Prostate gland (tissue), 2 donors: ENCODE results near the gene AFF3. TPM values are rescaled to one million over a fixed set of nuclear protein-coding genes. Genes with fewer than 3 reads are reported as not detected.

Experiments used
- DNase-seq: peaks from one replicate; pipeline ENCODE4 v3.0.0-alpha.2; 2019; ENCODE audit warnings: low spot score
- H3K27ac ChIP-seq, 2 donors: fragments of 200-600 bp; sonication (generic); 2 replicates each; pipeline ENCODE4 v1.5.1; 2017 to 2019
- H3K27me3 ChIP-seq: fragments of 200-600 bp; sonication (generic); replicated peaks from 2 replicates; pipeline ENCODE4 v1.5.1; 2019; ENCODE audit not compliant: insufficient read depth
- H3K36me3 ChIP-seq, 2 donors: fragments of 200-600 bp; sonication (generic); 1 replicate in 1 of 2; 2 replicates in 1 of 2; pipeline versions ENCODE4 v1.5.1 to v1.8.1; 2017 to 2019
- H3K4me1 ChIP-seq: fragments of 200-600 bp; sonication (generic); replicated peaks from 2 replicates; pipeline ENCODE4 v1.5.1; 2019
- H3K4me3 ChIP-seq, 2 donors: fragments of 200-600 bp; sonication (generic); 2 replicates each; pipeline ENCODE4 v1.5.1; 2017 to 2019
- H3K9me3 ChIP-seq: fragments of 200-600 bp; sonication (generic); 2 replicates; pipeline ENCODE4 v1.5.1; 2017
- CTCF ChIP-seq, 4 experiments: fragments of 200-600 bp in 2 of 4; fragments of 450-650 bp in 2 of 4; sonication (generic) in 2 of 4; IDR thresholded peaks; 1 replicate in 3 of 4; 2 replicates in 1 of 4; pipeline ENCODE4 v1.5.1; 2016 to 2019; ENCODE audit warnings: antibody characterized with exemption in 4 of 4, mild to moderate bottlenecking in 2 of 4, moderate library complexity in 2 of 4
- POLR2A ChIP-seq: fragments of 450-650 bp; IDR thresholded peaks from one replicate; pipeline ENCODE4 v1.6.1; 2016; ENCODE audit warnings: antibody characterized with exemption, mild to moderate bottlenecking
- POLR2AphosphoS5 ChIP-seq: sonication (generic); formaldehyde crosslinking; IDR thresholded peaks from one replicate; pipeline ENCODE4 v1.6.1; 2017; ENCODE audit warnings: antibody characterized with exemption
- WGBS: methylation state at CpG from one replicate; pipeline ENCODE4 v1.1.5; 2018; 5-methylcytosine and 5-hydroxymethylcytosine counted together
- intact Hi-C: fragments of 100-400 bp; cut with DNase I; formaldehyde crosslinking; loops from one replicate; pipeline ENCODE4 v1.14.2; 2022
- total RNA-seq, 2 donors: library from RNA; depleted of rRNA; stranded (reverse); fragments of >200 nt; gene quantifications; one replicate each; pipeline ENCODE4 v1.1.0, GENCODE V29; 2016

AFF3 gene
- total RNA-seq, 2 donors from 2014 or later, result 74.4 to 113 TPM

GRCh38 chr2:99711144-99711543 is 431.2 kb downstream of the AFF3 start:
- Histone ChIP-seq H3K27me3 (no peaks in the 10 kb centered on the region), H3K4me1 (peaks cover 3% of the 10 kb centered on the region), H3K9me3 (no peaks in the 10 kb centered on the region), H3K36me3 (no peaks in the 10 kb centered on the region), H3K27ac (no peak overlapping the region), H3K4me3 (no peak overlapping the region)
- whole genome bisulfite sequencing, result 65% methylated on average over 9 of the region's 9 CpGs
- no peak for DNase-seq
- TF ChIP-seq POLR2AphosphoS5 (no peak), CTCF (IDR thresholded peaks at IDR 0.05) (no peak), POLR2A (no peak)
- intact Hi-C loops, result no loop called here

GRCh38 chr2:99710721-99711120 is 431.7 kb downstream of the AFF3 start:
- Histone ChIP-seq H3K4me3 (no peak overlapping the region), H3K4me1 (peaks cover 3% of the 10 kb centered on the region), H3K36me3 (no peaks in the 10 kb centered on the region), H3K27ac (no peak overlapping the region), H3K27me3 (no peaks in the 10 kb centered on the region), H3K9me3 (no peaks in the 10 kb centered on the region)
- 32% methylated on average over 6 of the region's 6 CpGs for WGBS
- TF ChIP-seq POLR2AphosphoS5 (no peak), POLR2A (no peak), CTCF (IDR thresholded peaks at IDR 0.05) (no peak)
- intact Hi-C loops, result no loop called here
- DNase-seq, result no peak

GRCh38 chr2:99709229-99709628 is 433.2 kb downstream of the AFF3 start:
- Histone ChIP-seq H3K4me1 (peaks cover 3% of the 10 kb centered on the region), H3K36me3 (no peaks in the 10 kb centered on the region), H3K27me3 (no peaks in the 10 kb centered on the region), H3K27ac (no peak overlapping the region), H3K4me3 (no peak overlapping the region), H3K9me3 (no peaks in the 10 kb centered on the region)
- no peak for DNase-seq
- TF ChIP-seq POLR2AphosphoS5, result no peak
- no peak for TF ChIP-seq CTCF (IDR thresholded peaks at IDR 0.05)
- TF ChIP-seq POLR2A, result no peak
- 48% methylated on average over 2 of the region's 2 CpGs for WGBS
- intact Hi-C loops, result loop anchor here (10.0 kb wide), 1 partner anchor 134 kb away; no protein-coding TSS in a partner anchor

GRCh38 chr2:99708231-99708630 is 434.2 kb downstream of the AFF3 start:
- no peak for DNase-seq
- Histone ChIP-seq H3K4me3 (no peak overlapping the region), H3K4me1 (peaks cover 3% of the 10 kb centered on the region), H3K27ac (no peak overlapping the region), H3K36me3 (no peaks in the 10 kb centered on the region), H3K27me3 (no peaks in the 10 kb centered on the region), H3K9me3 (no peaks in the 10 kb centered on the region)
- intact Hi-C loops, result loop anchor here (10.0 kb wide), 1 partner anchor 133 kb away; no protein-coding TSS in a partner anchor
- no peak for TF ChIP-seq CTCF (IDR thresholded peaks at IDR 0.05)
- no peak for TF ChIP-seq POLR2AphosphoS5
- TF ChIP-seq POLR2A, result no peak
- WGBS, result 76% methylated on average over 3 of the region's 3 CpGs

- TF ChIP-seq POLR2AphosphoS5, result no peak
- no peak for TF ChIP-seq POLR2A
- TF ChIP-seq CTCF (IDR thresholded peaks at IDR 0.05), result no peak
- no peak overlapping the region for H3K27ac ChIP-seq
Observed at GRCh38 chr2:99707592-99707991, 434.8 kb downstream of the AFF3 start.

More at GRCh38 chr2:99707592-99707991, 434.8 kb downstream of the AFF3 start:
- H3K4me1 ChIP-seq, result peaks cover 3% of the 10 kb centered on the region
- no peaks in the 10 kb centered on the region for H3K36me3 ChIP-seq
- no peaks in the 10 kb centered on the region for H3K27me3 ChIP-seq
- no peak for DNase-seq
- H3K9me3 ChIP-seq, result no peaks in the 10 kb centered on the region
- no peak overlapping the region for H3K4me3 ChIP-seq
- intact Hi-C loops, result loop anchor here (10.0 kb wide), 1 partner anchor 133 kb away; no protein-coding TSS in a partner anchor
- 92% methylated on average over 1 of the region's 1 CpG for WGBS
